ENCODE results near the gene FILIP1.
"Not testable (repeated sequence)": the region's sequence is repeated elsewhere in the genome, so short reads cannot be mapped to it uniquely, and the experiment has no call there.

- not testable (repeated sequence) for TF ChIP-seq NRF1 (IDR thresholded peaks at IDR 0.05; ENCODE audit: low read depth, low read length); POLR2AphosphoS5 (IDR thresholded peaks at IDR 0.05; ENCODE audit: low read depth, low read length); RCOR1 (IDR thresholded peaks at IDR 0.05; ENCODE audit: low read length); SIN3A (IDR thresholded peaks at IDR 0.05; ENCODE audit: borderline replicate concordance, low read depth, low read length); RAD21 (IDR thresholded peaks at IDR 0.05; ENCODE audit: low read length); USF2 (IDR thresholded peaks at IDR 0.05; ENCODE audit: borderline replicate concordance, low read depth, low read length); YY1 (IDR thresholded peaks at IDR 0.05; ENCODE audit: low read depth); JUND (IDR thresholded peaks at IDR 0.05); REST (IDR thresholded peaks at IDR 0.05; ENCODE audit: low read depth, low read length)
- TF ChIP-seq, protein P1, sequence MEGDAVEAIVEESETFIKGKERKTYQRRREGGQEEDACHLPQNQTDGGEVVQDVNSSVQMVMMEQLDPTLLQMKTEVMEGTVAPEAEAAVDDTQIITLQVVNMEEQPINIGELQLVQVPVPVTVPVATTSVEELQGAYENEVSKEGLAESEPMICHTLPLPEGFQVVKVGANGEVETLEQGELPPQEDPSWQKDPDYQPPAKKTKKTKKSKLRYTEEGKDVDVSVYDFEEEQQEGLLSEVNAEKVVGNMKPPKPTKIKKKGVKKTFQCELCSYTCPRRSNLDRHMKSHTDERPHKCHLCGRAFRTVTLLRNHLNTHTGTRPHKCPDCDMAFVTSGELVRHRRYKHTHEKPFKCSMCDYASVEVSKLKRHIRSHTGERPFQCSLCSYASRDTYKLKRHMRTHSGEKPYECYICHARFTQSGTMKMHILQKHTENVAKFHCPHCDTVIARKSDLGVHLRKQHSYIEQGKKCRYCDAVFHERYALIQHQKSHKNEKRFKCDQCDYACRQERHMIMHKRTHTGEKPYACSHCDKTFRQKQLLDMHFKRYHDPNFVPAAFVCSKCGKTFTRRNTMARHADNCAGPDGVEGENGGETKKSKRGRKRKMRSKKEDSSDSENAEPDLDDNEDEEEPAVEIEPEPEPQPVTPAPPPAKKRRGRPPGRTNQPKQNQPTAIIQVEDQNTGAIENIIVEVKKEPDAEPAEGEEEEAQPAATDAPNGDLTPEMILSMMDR (IDR thresholded peaks at IDR 0.05) = not testable (repeated sequence)
These were observed 51.7 kb downstream of the FILIP1 start for GRCh38 chr6:75441883-75442282.
